ENCODE measurements around the gene TFF1. TPM values are rescaled to one million over a fixed set of nuclear protein-coding genes. Genes with fewer than 3 reads are reported as not detected.

The TFF1 gene
- polyA plus RNA-seq, 1 donor from 2014 or later = not detected

DNA sequence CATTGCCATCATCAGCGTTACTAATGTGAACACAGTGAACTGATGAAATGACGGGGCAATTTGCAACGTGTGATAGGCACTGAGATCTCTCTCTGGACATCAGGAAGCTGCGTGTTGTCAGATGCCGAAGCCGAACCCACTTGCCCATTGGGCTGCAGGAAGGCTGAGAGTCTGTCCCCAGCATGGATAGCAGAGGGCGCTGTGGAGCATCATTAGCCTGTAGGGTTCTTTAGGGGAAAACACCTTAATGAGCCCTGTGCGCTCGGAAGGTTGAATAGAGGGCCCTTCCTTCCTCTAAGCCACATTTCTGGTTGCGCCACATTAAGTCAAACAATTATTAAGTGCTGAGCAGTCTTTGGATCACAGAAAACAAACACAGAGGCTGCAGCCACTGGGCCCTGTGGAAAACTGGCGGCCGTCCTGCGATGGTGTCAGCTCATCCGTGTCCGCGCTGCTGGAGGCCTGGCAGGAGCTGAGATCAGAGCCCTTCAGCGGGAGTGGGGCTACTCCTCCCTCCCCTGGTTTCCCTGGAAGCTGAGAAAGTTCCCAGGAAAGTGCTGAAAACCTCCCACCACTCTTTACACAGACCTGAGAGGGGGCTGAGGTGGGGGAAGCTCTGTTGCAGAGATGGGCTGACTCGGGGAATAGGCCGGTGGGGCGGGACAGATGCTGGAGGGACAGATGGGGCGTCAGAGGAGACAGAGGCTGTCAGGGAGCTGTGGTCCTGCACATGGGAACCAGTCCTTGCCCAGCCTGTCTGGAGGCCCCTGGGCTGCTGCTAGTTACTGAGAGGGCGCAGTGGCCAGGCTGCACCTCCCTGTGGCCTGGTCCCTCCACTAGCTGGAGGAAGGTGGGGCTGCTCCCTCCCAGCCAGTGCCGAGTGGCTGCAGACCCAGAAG lies 28.3 kb downstream of the TFF1 start:
- no peak overlapping the region for H3K4me3 ChIP-seq (ENCODE audit: low read length)
- no peak overlapping the region for H2AFZ ChIP-seq (ENCODE audit: low read depth, low read length)
- no peaks in the 10 kb centered on the region for H3K36me3 ChIP-seq (ENCODE audit: insufficient read depth, low read length)
- no peak overlapping the region for H3K9ac ChIP-seq (ENCODE audit: low read length)
- no peaks in the 10 kb centered on the region for H3K79me2 ChIP-seq (replicated peaks; ENCODE audit: insufficient read depth, low read length)
- TF ChIP-seq SMC3 (conservative IDR thresholded peaks at IDR 0.05; ENCODE audit: poor library complexity) (peak; percentile 76), TAF1 (IDR thresholded peaks at IDR 0.05; ENCODE audit: low read depth) (no peak), MXI1 (conservative IDR thresholded peaks at IDR 0.05; ENCODE audit: poor library complexity, severe bottlenecking) (no peak), EZH2 (IDR thresholded peaks at IDR 0.05; ENCODE audit: borderline replicate concordance, insufficient read depth, low read length, poor library complexity, severe bottlenecking) (no peak), POLR2AphosphoS5 (IDR thresholded peaks at IDR 0.05) (no peak), EP300 (conservative IDR thresholded peaks at IDR 0.05; ENCODE audit: poor library complexity, severe bottlenecking) (no peak), RAD21 (conservative IDR thresholded peaks at IDR 0.05) (peak; percentile 67)
- TF ChIP-seq, protein P1, sequence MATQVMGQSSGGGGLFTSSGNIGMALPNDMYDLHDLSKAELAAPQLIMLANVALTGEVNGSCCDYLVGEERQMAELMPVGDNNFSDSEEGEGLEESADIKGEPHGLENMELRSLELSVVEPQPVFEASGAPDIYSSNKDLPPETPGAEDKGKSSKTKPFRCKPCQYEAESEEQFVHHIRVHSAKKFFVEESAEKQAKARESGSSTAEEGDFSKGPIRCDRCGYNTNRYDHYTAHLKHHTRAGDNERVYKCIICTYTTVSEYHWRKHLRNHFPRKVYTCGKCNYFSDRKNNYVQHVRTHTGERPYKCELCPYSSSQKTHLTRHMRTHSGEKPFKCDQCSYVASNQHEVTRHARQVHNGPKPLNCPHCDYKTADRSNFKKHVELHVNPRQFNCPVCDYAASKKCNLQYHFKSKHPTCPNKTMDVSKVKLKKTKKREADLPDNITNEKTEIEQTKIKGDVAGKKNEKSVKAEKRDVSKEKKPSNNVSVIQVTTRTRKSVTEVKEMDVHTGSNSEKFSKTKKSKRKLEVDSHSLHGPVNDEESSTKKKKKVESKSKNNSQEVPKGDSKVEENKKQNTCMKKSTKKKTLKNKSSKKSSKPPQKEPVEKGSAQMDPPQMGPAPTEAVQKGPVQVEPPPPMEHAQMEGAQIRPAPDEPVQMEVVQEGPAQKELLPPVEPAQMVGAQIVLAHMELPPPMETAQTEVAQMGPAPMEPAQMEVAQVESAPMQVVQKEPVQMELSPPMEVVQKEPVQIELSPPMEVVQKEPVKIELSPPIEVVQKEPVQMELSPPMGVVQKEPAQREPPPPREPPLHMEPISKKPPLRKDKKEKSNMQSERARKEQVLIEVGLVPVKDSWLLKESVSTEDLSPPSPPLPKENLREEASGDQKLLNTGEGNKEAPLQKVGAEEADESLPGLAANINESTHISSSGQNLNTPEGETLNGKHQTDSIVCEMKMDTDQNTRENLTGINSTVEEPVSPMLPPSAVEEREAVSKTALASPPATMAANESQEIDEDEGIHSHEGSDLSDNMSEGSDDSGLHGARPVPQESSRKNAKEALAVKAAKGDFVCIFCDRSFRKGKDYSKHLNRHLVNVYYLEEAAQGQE (IDR thresholded peaks at IDR 0.05; ENCODE audit: borderline replicate concordance) = no peak
- TF ChIP-seq, protein P2, sequence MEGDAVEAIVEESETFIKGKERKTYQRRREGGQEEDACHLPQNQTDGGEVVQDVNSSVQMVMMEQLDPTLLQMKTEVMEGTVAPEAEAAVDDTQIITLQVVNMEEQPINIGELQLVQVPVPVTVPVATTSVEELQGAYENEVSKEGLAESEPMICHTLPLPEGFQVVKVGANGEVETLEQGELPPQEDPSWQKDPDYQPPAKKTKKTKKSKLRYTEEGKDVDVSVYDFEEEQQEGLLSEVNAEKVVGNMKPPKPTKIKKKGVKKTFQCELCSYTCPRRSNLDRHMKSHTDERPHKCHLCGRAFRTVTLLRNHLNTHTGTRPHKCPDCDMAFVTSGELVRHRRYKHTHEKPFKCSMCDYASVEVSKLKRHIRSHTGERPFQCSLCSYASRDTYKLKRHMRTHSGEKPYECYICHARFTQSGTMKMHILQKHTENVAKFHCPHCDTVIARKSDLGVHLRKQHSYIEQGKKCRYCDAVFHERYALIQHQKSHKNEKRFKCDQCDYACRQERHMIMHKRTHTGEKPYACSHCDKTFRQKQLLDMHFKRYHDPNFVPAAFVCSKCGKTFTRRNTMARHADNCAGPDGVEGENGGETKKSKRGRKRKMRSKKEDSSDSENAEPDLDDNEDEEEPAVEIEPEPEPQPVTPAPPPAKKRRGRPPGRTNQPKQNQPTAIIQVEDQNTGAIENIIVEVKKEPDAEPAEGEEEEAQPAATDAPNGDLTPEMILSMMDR (IDR thresholded peaks at IDR 0.05; ENCODE audit: poor library complexity, severe bottlenecking) = peak; percentile 68
- no peak overlapping the region for H3K4me2 ChIP-seq (ENCODE audit: low read length)
- H3K9me2 ChIP-seq (ENCODE audit: insufficient read depth, low read length) = no peaks in the 10 kb centered on the region
- no peaks in the 10 kb centered on the region for H3K9me3 ChIP-seq (ENCODE audit: low read length)
- H3F3A ChIP-seq (ENCODE audit: insufficient read depth, low read length, poor library complexity, severe bottlenecking) = no peaks in the 10 kb centered on the region
- no peak overlapping the region for H3K27ac ChIP-seq (ENCODE audit: low read length)
- H4K20me1 ChIP-seq (ENCODE audit: insufficient read depth) = no peaks in the 10 kb centered on the region
- H3K27me3 ChIP-seq (ENCODE audit: insufficient read depth, low read depth, low read length) = no peaks in the 10 kb centered on the region

DNA sequence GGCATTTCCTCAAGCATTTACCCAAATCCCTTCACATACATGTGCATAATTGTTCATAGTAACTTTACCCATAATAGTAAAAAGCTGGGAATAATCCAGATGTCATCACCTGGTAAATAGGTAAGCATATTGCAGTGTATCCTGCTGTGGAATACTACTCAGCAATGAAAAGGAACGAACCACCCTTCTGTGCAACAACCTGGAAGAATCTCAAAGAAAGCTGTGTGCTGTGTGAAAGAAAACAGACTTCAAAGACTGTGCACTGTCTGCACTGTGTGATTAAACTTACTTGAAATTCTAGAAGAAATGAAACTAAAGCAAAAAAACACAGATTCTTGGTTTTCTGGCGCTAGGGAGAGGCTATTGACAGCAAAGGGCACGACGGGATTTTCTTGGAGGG lies 29.1 kb downstream of the TFF1 start:
- no peaks in the 10 kb centered on the region for H3K27me3 ChIP-seq (ENCODE audit: insufficient read depth, low read depth, low read length)
- H3K4me3 ChIP-seq (ENCODE audit: low read length) = no peak overlapping the region
- H3K79me2 ChIP-seq (replicated peaks; ENCODE audit: insufficient read depth, low read length) = no peaks in the 10 kb centered on the region
- TF ChIP-seq, protein P2 (IDR thresholded peaks at IDR 0.05; ENCODE audit: poor library complexity, severe bottlenecking) = no peak
- TF ChIP-seq, protein P1 (IDR thresholded peaks at IDR 0.05; ENCODE audit: borderline replicate concordance) = no peak
- TF ChIP-seq MXI1 (conservative IDR thresholded peaks at IDR 0.05; ENCODE audit: poor library complexity, severe bottlenecking) (no peak), EZH2 (IDR thresholded peaks at IDR 0.05; ENCODE audit: borderline replicate concordance, insufficient read depth, low read length, poor library complexity, severe bottlenecking) (no peak), SMC3 (conservative IDR thresholded peaks at IDR 0.05; ENCODE audit: poor library complexity) (no peak), EP300 (conservative IDR thresholded peaks at IDR 0.05; ENCODE audit: poor library complexity, severe bottlenecking) (no peak), TAF1 (IDR thresholded peaks at IDR 0.05; ENCODE audit: low read depth) (no peak), POLR2AphosphoS5 (IDR thresholded peaks at IDR 0.05) (no peak), RAD21 (conservative IDR thresholded peaks at IDR 0.05) (no peak)
- H3K27ac ChIP-seq (ENCODE audit: low read length) = no peak overlapping the region
- no peak overlapping the region for H3K9ac ChIP-seq (ENCODE audit: low read length)
- H3K9me2 ChIP-seq (ENCODE audit: insufficient read depth, low read length) = no peaks in the 10 kb centered on the region
- H4K20me1 ChIP-seq (ENCODE audit: insufficient read depth) = no peaks in the 10 kb centered on the region
- H3K9me3 ChIP-seq (ENCODE audit: low read length) = peaks cover 3% of the 10 kb centered on the region
- no peak overlapping the region for H3K4me2 ChIP-seq (ENCODE audit: low read length)
- H3K36me3 ChIP-seq (ENCODE audit: insufficient read depth, low read length) = no peaks in the 10 kb centered on the region
- H2AFZ ChIP-seq (ENCODE audit: low read depth, low read length) = no peak overlapping the region
- H3F3A ChIP-seq (ENCODE audit: insufficient read depth, low read length, poor library complexity, severe bottlenecking) = no peaks in the 10 kb centered on the region

Measured in neural cell (in vitro differentiated cells).